Heart left ventricle (tissue), 13 donors: ENCODE data around the gene DOCK2.

ENCODE experiments used
- CTCF ChIP-seq, 12 donors: fragments of 200-600 bp; sonication (generic) in 4 of 12; IDR thresholded peaks; one replicate each; pipeline versions ENCODE4 v1.5.0 to v1.8.0; 2018 to 2022; ENCODE audit warnings: antibody characterized with exemption in 12 of 12, mild to moderate bottlenecking in 5 of 12
- POLR2A ChIP-seq, 2 donors: fragments of 450-650 bp; IDR thresholded peaks; one replicate each; pipeline ENCODE4 v1.6.1; 2017; ENCODE audit warnings: antibody characterized with exemption in 2 of 2, mild to moderate bottlenecking in 2 of 2, moderate library complexity in 2 of 2
- donor health status: ischemic (EF 13 %, LVEDD 7.1; RV severe dilation, severe dysfunction).
- donor health status: DM: no; HTN: yes; CAD: no.
- donor health status: DM: no; HTN: no; CAD: no.
- donor health status: ischemic (EF 25% LVEDD 6.9; RV normal size, moderate dysfunction).
- donor health status: ischemic (EF 25% LVEDD 5.7; RV mildly dilated, moderate dysfunction).
- donor health status: ischemic (EF 35%, LVEDD 5.7; RV mildly dilated, moderate dysfunction).
- donor health status: nonischemic (EF 11% LVEDD 7.7; RV severe dilation, severe dysfunction).
- donor health status: DM: yes; HTN: yes; CAD: no.
- donor health status: PGD.
- donor health status: ischemic (EF 29% LVEDD 5.4; RV normal size, mild dysfunction).
- donor health status: nonischemic (EF 23%, LVEDD 6.1; RV moderate dilation, normal function).

GRCh38 chr5:169635936-169636335 is 1.1 kb upstream of the DOCK2 start:
- TF ChIP-seq CTCF (IDR thresholded peaks at IDR 0.05) (no peak), POLR2A (IDR thresholded peaks at IDR 0.05) (no peak)
